GM12875 (cell line): ENCODE measurements around the gene VCL.
"Not testable (repeated sequence)": the region's sequence is repeated elsewhere in the genome, so short reads cannot be mapped to it uniquely, and the experiment has no call there.

Experiments
- H3K4me3 ChIP-seq: one replicate; pipeline ENCODE4 v1.5.1; 2011; ENCODE audit warnings: low read depth, low read length, control low read depth
- CTCF ChIP-seq: IDR thresholded peaks from 2 replicates; pipeline ENCODE4 v1.5.1; 2011; ENCODE audit warnings: low read depth, mild to moderate bottlenecking, control low read depth, inconsistent platforms, low read length, moderate library complexity, borderline replicate concordance; ENCODE audit not compliant: insufficient read depth

The VCL gene

GRCh38 chr10:74011770-74012169 lies 13.9 kb downstream of the VCL start:
- no peak overlapping the region for H3K4me3 ChIP-seq
- no peak for TF ChIP-seq CTCF

DNA sequence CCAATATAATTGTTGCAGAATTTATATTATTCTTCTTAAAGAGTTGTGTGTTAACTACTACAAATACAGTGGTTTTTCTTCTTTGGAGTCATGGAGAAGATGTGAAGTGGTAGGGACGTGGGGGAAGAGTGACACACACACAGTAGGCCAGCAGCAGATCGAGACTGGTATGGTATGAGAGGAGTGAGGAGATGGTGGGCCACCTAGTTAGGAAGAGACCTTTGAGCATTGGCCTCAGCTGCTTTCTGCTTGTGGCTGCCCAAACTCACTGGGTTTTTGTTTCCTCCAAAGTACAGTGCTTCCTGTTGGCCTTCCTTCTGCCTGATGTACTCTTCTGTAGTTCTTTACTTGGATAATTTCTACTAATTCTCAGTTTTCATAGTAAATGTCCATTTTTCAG lies 14.6 kb downstream of the VCL start:
- no peak for TF ChIP-seq CTCF
- no peak overlapping the region for H3K4me3 ChIP-seq

GRCh38 chr10:74013004-74013403 lies 15.1 kb downstream of the VCL start:
- no peak for TF ChIP-seq CTCF
- H3K4me3 ChIP-seq, result no peak overlapping the region

DNA sequence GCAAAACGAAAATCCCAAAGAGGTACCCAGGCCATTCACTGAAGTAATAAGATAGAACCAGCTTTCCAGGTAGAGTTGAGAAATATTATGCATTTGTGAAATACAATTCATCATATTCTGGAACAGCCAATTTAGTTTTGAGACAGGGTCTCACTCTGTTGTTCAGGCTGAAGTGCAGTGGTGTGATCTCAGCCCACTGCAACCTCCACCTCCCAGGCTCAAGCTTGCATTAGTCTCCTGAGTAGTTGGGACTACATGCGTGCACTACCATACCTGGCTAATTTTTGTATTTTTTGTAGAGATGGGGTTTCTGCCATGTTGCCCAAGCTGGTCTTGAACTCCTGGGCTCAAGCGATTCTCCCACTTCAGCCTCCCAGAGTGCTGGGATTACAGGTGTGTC lies 16.7 kb downstream of the VCL start:
- not testable (repeated sequence) for H3K4me3 ChIP-seq

GRCh38 chr10:74018241-74018640 lies 20.3 kb downstream of the VCL start:
- no peak for TF ChIP-seq CTCF
- no peak overlapping the region for H3K4me3 ChIP-seq

DNA sequence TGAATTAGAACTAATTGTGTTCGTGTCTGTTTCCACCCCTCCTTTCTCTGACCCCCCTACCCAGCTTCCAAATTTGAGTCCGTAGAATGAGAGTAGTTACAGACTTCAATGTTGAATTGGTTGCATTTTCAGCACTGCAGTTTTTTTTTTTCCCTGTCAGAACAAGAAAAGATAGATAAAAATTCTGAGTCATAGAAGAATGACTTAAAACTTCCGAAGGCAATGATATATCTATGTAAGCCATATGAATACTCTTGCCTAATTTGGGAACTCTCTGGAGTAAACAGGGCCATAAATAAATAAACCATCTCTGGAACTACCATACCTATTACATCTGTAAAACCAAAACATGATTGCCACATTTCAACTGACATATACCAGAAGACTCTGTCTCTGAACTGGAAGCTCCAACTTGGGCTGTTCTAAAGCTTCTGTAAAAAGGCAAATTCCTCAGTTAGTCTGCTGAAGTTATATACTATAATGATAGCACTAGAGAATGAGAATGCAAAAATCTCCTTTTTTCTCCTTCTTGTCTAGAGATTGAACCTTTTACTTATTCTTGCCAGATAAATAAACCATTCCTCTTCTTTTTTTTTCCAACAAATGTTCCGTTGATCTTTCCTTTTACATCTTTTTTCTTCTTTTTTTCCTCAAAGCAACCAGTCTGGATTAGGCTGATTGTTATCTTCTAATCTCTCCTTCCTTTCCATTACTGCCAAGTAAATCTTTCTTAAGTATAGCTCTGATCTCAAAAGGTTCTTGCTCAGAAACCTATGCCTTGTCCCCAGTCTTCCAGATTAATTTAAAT lies 23.5 kb downstream of the VCL start:
- no peak for TF ChIP-seq CTCF
- no peak overlapping the region for H3K4me3 ChIP-seq

DNA sequence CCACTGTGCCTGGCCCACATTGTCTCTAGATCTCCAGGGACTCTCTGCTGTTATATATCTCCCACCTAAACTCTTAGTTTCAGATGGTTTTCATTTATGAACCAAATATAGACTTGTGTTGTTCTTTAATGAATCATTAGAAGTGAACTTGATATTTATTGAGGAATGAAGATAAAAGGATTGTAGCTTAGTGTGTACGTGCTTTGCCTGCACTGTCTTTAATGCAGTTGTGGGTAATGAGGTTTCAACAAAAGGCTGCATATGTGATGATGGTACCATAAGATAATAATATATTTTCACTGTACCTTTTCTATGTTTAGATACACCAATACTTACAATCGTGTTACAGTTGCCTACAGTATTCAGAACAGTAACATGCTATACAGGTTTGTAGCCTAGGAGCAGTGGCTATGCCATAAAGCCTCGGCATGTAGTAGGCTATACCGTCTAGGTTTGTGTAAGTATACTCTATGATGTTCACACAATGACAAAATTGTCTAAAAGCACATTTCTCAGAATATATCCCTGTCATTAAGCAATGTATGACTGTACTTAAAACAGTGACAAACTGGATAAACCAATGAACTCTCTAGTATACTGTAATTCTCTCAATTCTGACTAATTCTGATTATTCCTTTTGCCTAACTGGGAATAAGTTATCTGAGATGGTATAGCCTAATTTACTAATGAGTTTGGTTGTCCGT lies 25.2 kb downstream of the VCL start:
- no peak for TF ChIP-seq CTCF
- no peak overlapping the region for H3K4me3 ChIP-seq
